Gastroesophageal sphincter (tissue), 4 donors: ENCODE measurements around the gene PEPD. TPM values are rescaled to one million over a fixed set of nuclear protein-coding genes. Genes with fewer than 3 reads are reported as not detected.

ENCODE experiments used
- ATAC-seq: fragments of 150-250 bp; one replicate; pipeline ENCODE4 v1.9.1; 2016; ENCODE audit warnings: mild to moderate bottlenecking, moderate library complexity
- H3K27ac ChIP-seq, 4 donors: fragments of 200-600 bp; sonication (generic) in 3 of 4; 1 replicate in 3 of 4; 2 replicates in 1 of 4; pipeline ENCODE4 v1.5.1; 2016 to 2019
- H3K27me3 ChIP-seq: fragments of 200-600 bp; sonication (generic); one replicate; pipeline ENCODE4 v1.5.1; 2019
- H3K36me3 ChIP-seq, 2 donors: fragments of 200-600 bp; sonication (generic); one replicate each; pipeline ENCODE4 v1.5.1; 2019; ENCODE audit warnings: control low read depth in 1 of 2
- H3K4me1 ChIP-seq, 3 donors: fragments of 200-600 bp; sonication (generic); 1 replicate in 2 of 3; 2 replicates in 1 of 3; pipeline ENCODE4 v1.5.1; 2016 to 2019; ENCODE audit warnings: control low read depth in 2 of 3
- H3K4me3 ChIP-seq, 2 donors: fragments of 200-600 bp; sonication (generic); one replicate each; pipeline ENCODE4 v1.5.1; 2019; ENCODE audit warnings: mild to moderate bottlenecking in 1 of 2, moderate library complexity in 1 of 2
- H3K9me3 ChIP-seq, 3 donors: fragments of 200-600 bp; sonication (generic); one replicate each; pipeline ENCODE4 v1.5.1; 2017 to 2019; ENCODE audit warnings: control low read depth in 2 of 3
- CTCF ChIP-seq, 4 experiments: fragments of 200-600 bp in 2 of 4; fragments of 450-650 bp in 2 of 4; sonication (generic) in 1 of 4; IDR thresholded peaks; one replicate each; pipeline ENCODE4 v1.5.1; 2017 to 2019; ENCODE audit warnings: antibody characterized with exemption in 4 of 4, mild to moderate bottlenecking in 2 of 4, moderate library complexity in 2 of 4
- EP300 ChIP-seq: sonication (generic); formaldehyde crosslinking; IDR thresholded peaks from one replicate; pipeline ENCODE4 v1.6.1; 2017; ENCODE audit warnings: antibody characterized with exemption, mild to moderate bottlenecking
- POLR2A ChIP-seq, 2 donors: fragments of 450-650 bp; IDR thresholded peaks; one replicate each; pipeline ENCODE4 v1.6.1; 2017; ENCODE audit warnings: antibody characterized with exemption in 2 of 2, mild to moderate bottlenecking in 2 of 2, moderate library complexity in 1 of 2
- POLR2AphosphoS5 ChIP-seq: sonication (generic); formaldehyde crosslinking; IDR thresholded peaks from one replicate; pipeline ENCODE4 v1.6.1; 2017; ENCODE audit warnings: antibody characterized with exemption
- WGBS, 2 donors: methylation state at CpG; one replicate each; pipeline ENCODE4 v1.1.5; 2018; ENCODE audit warnings: low coverage in 1 of 2; 5-methylcytosine and 5-hydroxymethylcytosine counted together
- total RNA-seq, 4 donors: library from RNA; depleted of rRNA; stranded (reverse); fragments of >200 nt; gene quantifications; one replicate each; pipeline ENCODE4 v1.1.0, GENCODE V29; 2016

Gene PEPD
- total RNA-seq, 4 donors from 2014 or later, result 61.3 to 77.7 (median 69.6) TPM

- TF ChIP-seq CTCF (IDR thresholded peaks at IDR 0.05), result no peak
- TF ChIP-seq POLR2AphosphoS5, result no peak
- TF ChIP-seq POLR2A (IDR thresholded peaks at IDR 0.05), result no peak
- TF ChIP-seq EP300, result no peak
- H3K4me3 ChIP-seq, result no peak overlapping the region
- peaks cover 0 to 75% of the 10 kb centered on the region in 2 donors for H3K36me3 ChIP-seq
- no peaks in the 10 kb centered on the region for H3K4me1 ChIP-seq
- no CpG with 5 or more reads among the region's 7 CpGs for WGBS, 2 donors
- H3K9me3 ChIP-seq, result no peaks in the 10 kb centered on the region
- no peak overlapping the region for H3K27ac ChIP-seq
- H3K27me3 ChIP-seq, result no peaks in the 10 kb centered on the region
- no peak for ATAC-seq
Measured at GRCh38 chr19:33508009-33508408, 13.6 kb downstream of the PEPD start.

- TF ChIP-seq POLR2A (IDR thresholded peaks at IDR 0.05), result no peak
- no peak for TF ChIP-seq CTCF (IDR thresholded peaks at IDR 0.05)
- TF ChIP-seq POLR2AphosphoS5, result no peak
- TF ChIP-seq EP300, result no peak
- H3K4me3 ChIP-seq, result no peak overlapping the region
- H3K36me3 ChIP-seq, result peaks cover 0 to 76% of the 10 kb centered on the region in 2 donors
- no peak for ATAC-seq
- H3K4me1 ChIP-seq, result no peaks in the 10 kb centered on the region
- WGBS, 2 donors, result 60 to 64% methylated on average over 1 to 10 of the region's 24 CpGs
- no peaks in the 10 kb centered on the region for H3K27me3 ChIP-seq
- H3K9me3 ChIP-seq, result no peaks in the 10 kb centered on the region
- H3K27ac ChIP-seq, result no peak overlapping the region
Measured at GRCh38 chr19:33507021-33507956, 14.3 kb downstream of the PEPD start.

- Histone ChIP-seq H3K36me3 (peaks cover 0 to 71% of the 10 kb centered on the region in 2 donors), H3K27me3 (no peaks in the 10 kb centered on the region), H3K4me3 (no peak overlapping the region), H3K9me3 (no peaks in the 10 kb centered on the region), H3K27ac (no peak overlapping the region), H3K4me1 (no peaks in the 10 kb centered on the region)
- 83 to 92% methylated on average over 1 of the region's 1 CpG for WGBS, 2 donors
- TF ChIP-seq CTCF (IDR thresholded peaks at IDR 0.05) (no peak), POLR2AphosphoS5 (no peak), EP300 (no peak), POLR2A (IDR thresholded peaks at IDR 0.05) (no peak)
- ATAC-seq, result no peak
Measured at GRCh38 chr19:33506498-33506897, 15.1 kb downstream of the PEPD start.

GRCh38 chr19:33505823-33506222 lies 15.8 kb downstream of the PEPD start:
- no peak for ATAC-seq
- no peak overlapping the region for H3K4me3 ChIP-seq
- no peaks in the 10 kb centered on the region for H3K4me1 ChIP-seq
- peaks cover 0 to 71% of the 10 kb centered on the region in 2 donors for H3K36me3 ChIP-seq
- H3K9me3 ChIP-seq, result no peaks in the 10 kb centered on the region
- WGBS, 2 donors, result 100% methylated on average over 1 of the region's 1 CpG; no CpG with 5 or more reads in 1 of the 2 donors
- no peak overlapping the region for H3K27ac ChIP-seq
- TF ChIP-seq EP300, result no peak
- TF ChIP-seq CTCF (IDR thresholded peaks at IDR 0.05), result no peak
- no peak for TF ChIP-seq POLR2AphosphoS5
- no peak for TF ChIP-seq POLR2A (IDR thresholded peaks at IDR 0.05)
- no peaks in the 10 kb centered on the region for H3K27me3 ChIP-seq

GRCh38 chr19:33505148-33505547 lies 16.4 kb downstream of the PEPD start:
- WGBS, 2 donors, result 80% methylated on average over 1 of the region's 16 CpGs; no CpG with 5 or more reads in 1 of the 2 donors
- ATAC-seq, result no peak
- Histone ChIP-seq H3K4me1 (no peaks in the 10 kb centered on the region), H3K36me3 (peaks cover 0 to 71% of the 10 kb centered on the region in 2 donors), H3K9me3 (no peaks in the 10 kb centered on the region), H3K27me3 (no peaks in the 10 kb centered on the region), H3K27ac (no peak overlapping the region), H3K4me3 (no peak overlapping the region)
- TF ChIP-seq EP300, result no peak
